Measurements from ENCODE around the gene FOXP1. TPM values are rescaled to one million over a fixed set of nuclear protein-coding genes. Genes with fewer than 3 reads are reported as not detected.

The FOXP1 gene
- total RNA-seq, 2 donors from 2014 or later, result 42.1 to 50.0 TPM

DNA sequence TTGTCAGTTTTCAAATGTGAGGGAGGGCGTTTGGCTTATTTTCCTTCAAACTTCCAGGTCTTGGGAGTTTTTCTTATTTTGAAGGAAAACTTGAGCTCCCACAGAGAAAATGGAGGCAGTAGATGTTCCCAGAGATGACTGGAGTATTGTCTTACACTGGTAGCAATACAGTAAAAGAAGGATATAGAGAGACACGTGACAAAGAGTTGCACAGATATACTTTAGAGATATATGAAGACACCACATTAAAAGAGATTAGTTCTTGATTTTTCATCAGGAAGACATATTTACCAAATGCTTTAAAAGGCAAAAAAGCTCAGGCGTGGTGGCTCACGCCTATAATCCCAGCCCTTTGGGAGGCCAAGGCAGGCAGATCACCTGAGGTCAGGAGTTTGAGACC lies 490.9 kb downstream of the FOXP1 start:
- DNase-seq (no peak), ATAC-seq (no peak)
- intact Hi-C loops (cut with DNase I), result no loop called here

DNA sequence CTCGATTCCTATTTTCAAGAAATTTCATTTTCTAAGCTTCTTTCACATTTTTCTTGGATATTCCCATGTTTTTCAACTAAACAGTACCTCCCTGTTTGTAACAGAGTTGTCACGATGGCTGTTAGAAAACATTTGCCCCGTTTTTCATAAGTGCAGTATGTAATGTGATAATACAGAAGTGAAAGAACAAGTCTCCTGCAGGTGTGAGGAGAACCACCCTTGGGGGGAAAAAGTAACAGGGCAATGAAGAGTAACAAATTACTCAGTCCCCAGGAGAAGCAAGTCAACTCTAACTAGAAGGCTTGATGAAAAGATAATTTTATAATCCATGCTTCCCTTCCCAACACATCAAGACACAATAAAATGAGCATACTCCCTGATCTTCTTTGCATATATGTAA lies 493.3 kb downstream of the FOXP1 start:
- intact Hi-C loops (cut with DNase I), result no loop called here
- ATAC-seq (no peak), DNase-seq (no peak)

DNA sequence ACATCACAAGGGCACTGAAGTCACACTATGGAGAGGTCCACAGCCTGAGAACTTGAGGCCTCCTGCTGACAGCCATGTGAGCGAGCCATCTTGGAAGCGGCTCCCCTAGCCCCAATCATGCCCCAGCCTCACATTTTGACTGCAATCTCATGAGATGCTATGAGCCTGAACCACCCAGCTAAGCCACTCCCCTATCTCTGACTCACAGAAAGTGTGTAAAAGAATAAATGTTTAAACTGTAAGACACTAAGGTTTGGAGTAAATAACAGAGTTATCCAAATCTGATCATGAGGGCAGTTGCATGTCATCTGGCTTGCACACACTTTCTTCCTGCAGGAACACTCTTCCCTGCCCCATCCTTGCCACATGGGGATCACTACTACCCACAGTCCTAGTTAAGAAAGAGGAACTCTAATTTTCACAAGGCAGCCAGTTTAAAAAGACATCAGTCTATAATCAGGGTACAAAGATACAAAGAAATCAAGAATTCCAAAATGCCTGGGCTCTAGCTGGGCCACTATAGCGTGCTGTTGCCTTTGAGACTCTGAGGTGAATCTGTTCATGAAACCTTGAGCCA lies 494.2 kb downstream of the FOXP1 start:
- intact Hi-C loops (cut with DNase I), result no loop called here
- DNase-seq (no peak), ATAC-seq (peak in 1 of 2 donors; percentile 21)

DNA sequence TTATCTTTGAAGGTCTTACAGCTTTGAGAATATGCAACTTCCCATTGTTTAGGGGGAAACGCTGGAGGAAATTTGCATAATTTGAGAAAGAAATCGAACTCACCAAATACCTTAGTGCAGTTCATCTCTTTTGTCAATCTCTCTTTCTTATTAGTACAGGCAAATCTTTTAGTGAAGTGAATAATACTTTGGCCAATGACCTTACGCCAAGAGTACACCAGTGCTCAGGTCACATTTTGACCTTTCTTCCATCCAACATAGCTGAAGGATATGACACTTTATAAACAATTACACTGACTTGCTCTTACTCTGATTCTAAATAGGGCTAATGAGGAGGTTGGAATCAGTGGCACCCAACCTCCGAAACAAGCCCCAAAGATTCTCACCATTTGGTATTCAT lies 494.8 kb downstream of the FOXP1 start:
- intact Hi-C loops (cut with DNase I), result no loop called here
- no peak for DNase-seq
- no peak for ATAC-seq

DNA sequence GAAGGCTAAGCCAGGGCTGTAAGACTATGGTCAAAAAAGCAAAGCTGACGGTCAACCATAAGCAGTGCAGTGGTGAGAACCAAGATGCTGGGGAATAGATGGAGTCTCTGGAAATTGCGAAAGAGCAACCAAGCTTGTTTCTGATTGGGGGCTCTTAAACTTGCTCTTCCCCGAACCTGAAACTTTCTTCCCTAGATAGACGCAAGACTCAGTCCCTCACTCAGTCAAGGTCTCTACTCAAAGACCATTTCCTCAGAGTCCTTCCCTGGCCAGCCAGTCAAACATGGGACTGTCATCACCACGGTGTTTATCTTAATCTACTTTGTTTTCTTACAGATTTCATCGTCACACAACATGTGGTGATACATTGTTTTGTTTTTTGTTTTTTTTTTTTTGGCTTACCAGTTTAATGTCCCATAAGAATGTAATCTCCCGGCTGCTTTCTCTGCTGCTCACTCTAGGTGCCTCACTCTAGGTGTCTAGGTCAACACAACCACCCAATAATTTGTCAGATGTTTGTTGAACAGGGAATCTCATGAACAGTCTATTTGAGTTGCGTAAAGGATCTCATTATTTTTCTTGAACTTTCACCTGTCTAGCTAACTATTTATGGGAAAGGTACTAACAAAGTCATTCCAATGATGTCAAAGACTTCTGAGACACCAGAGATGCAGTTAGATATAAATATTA lies 495.4 kb downstream of the FOXP1 start:
- DNase-seq (no peak), ATAC-seq (no peak)
- intact Hi-C loops (cut with DNase I), result no loop called here

GRCh38 chr3:71087143-71088018 lies 496.1 kb downstream of the FOXP1 start:
- intact Hi-C loops (cut with DNase I), result no loop called here
- ATAC-seq (peak in 1 of 2 donors; percentile 8), DNase-seq (no peak)

- no peak for DNase-seq
- intact Hi-C loops (cut with DNase I), result no loop called here
- ATAC-seq, result no peak
These were observed 496.8 kb downstream of the FOXP1 start for GRCh38 chr3:71086777-71087142.

GRCh38 chr3:71083726-71084131 lies 499.8 kb downstream of the FOXP1 start:
- no peak for DNase-seq
- ATAC-seq, result no peak
- intact Hi-C loops (cut with DNase I), result no loop called here

- no peak for DNase-seq
- intact Hi-C loops (cut with DNase I), result no loop called here
- no peak for ATAC-seq
These were observed 500.7 kb downstream of the FOXP1 start for GRCh38 chr3:71082833-71083232.

DNA sequence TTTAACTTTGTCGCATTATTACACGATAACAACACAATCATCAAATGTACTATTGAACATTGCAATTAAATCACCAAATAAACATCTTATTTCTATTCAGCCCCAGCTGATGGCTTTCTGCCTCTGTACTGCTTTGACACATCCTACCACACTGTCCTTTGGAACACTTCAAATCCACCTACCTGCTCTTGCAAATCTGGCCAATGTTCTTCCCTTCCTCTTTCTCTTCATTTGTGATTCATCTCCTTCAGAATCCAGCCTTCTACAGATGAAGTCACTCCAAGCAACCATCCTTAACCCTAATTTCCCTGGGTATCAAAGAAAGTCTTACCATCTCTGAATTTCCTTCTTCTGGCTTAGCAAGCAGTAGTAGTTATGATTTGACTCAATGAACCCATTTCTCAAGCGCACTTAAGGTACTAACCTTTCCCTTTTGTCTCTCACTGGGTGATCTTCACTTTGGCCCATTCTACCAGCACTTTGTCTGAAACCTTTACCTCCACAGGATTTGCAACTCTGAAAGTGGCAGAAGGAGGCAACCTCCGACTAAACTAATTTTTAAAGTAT lies 502.9 kb downstream of the FOXP1 start:
- no peak for ATAC-seq
- no peak for DNase-seq
- intact Hi-C loops (cut with DNase I), result no loop called here

- DNase-seq, result no peak
- no peak for ATAC-seq
- intact Hi-C loops (cut with DNase I), result loop anchor here in 1 of 2 donors (10.0 kb wide), 2 partner anchors 126 to 524 kb away; no protein-coding TSS in a partner anchor
These were observed 504.6 kb downstream of the FOXP1 start for GRCh38 chr3:71078723-71079525.

- intact Hi-C loops (cut with DNase I), result loop anchor here in 1 of 2 donors (10.0 kb wide), 2 partner anchors 127 to 523 kb away; no protein-coding TSS in a partner anchor
- no peak for ATAC-seq
- no peak for DNase-seq
These were observed 505.3 kb downstream of the FOXP1 start for GRCh38 chr3:71078199-71078598.

- ATAC-seq (no peak), DNase-seq (no peak)
- intact Hi-C loops (cut with DNase I), result loop anchor here in 1 of 2 donors (10.0 kb wide), 2 partner anchors 128 to 522 kb away; no protein-coding TSS in a partner anchor
These were observed 506.5 kb downstream of the FOXP1 start for GRCh38 chr3:71077070-71077469.

- intact Hi-C loops (cut with DNase I), result loop anchor here in 1 of 2 donors (10.0 kb wide), 2 partner anchors 128 to 522 kb away; no protein-coding TSS in a partner anchor
- peak in 1 of 2 donors; percentile 57 for ATAC-seq
- no peak for DNase-seq
These were observed 507.0 kb downstream of the FOXP1 start for GRCh38 chr3:71076361-71077002.

DNA sequence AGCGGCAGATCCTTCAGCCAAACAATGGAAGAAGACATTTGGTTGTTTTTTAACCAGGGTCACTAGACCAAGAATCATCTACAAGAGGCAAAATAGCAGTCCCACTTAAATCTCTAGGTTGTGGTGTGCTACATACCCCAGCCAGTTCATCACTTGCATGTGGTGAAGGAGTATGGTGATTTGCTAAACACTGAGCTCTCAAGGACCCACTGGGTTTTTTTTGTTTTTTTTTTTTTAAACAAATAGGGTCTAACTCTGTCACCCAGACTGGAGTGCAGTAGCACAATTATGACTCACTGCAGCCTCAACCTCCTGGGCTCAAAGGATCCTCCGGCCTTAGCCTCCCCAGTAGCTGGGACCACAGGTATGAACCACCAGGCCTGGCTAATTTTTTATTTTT lies 508.0 kb downstream of the FOXP1 start:
- intact Hi-C loops (cut with DNase I), result loop anchor here in 1 of 2 donors (10.0 kb wide), 2 partner anchors 129 to 521 kb away; no protein-coding TSS in a partner anchor
- DNase-seq (no peak), ATAC-seq (no peak)

DNA sequence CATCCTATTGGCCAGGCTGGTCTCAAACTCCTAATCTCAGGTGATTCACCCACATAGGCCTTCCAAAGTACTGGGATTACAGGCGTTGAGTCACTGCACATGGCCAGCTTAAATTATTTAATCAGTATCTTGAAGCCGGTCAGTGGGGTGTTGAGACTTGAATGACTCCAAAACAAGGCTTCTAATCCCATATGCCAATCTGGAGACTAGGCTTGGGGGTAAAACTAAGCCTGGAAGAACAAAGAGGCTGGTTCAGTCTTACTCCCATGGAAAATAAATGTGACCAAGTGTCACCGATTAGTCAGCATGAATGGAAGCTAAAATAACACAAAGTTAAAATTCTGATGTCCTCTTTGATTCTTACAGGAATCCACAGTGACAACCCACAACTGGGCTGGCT lies 509.1 kb downstream of the FOXP1 start:
- no peak for ATAC-seq

GRCh38 chr3:71072986-71073385 lies 510.5 kb downstream of the FOXP1 start:
- DNase-seq, result no peak
- intact Hi-C loops (cut with DNase I), result loop anchor here in 1 of 2 donors (10.0 kb wide), 2 partner anchors 132 to 518 kb away; no protein-coding TSS in a partner anchor
- ATAC-seq, result no peak

More for the DNA sequence above, 509.1 kb downstream of the FOXP1 start:
- intact Hi-C loops (cut with DNase I), result loop anchor here in 1 of 2 donors (10.0 kb wide), 2 partner anchors 130 to 520 kb away; no protein-coding TSS in a partner anchor
- no peak for DNase-seq

GRCh38 chr3:71072287-71072686 lies 511.2 kb downstream of the FOXP1 start:
- DNase-seq, result no peak
- ATAC-seq, result no peak
- intact Hi-C loops (cut with DNase I), result loop anchor here in 1 of 2 donors (10.0 kb wide), 2 partner anchors 133 to 517 kb away; no protein-coding TSS in a partner anchor

Measured in left cardiac atrium (tissue), 4 donors.